HG02759 (cell line): Measurements from ENCODE around the gene PLCE1.

Experiments
- ATAC-seq: cut with Tn5 transposase; IDR thresholded peaks from one replicate; pipeline ENCODE4 v1.9.1; 2021; ENCODE audit warnings: mild to moderate bottlenecking, moderate library complexity; ENCODE audit not compliant: unreplicated experiment

The PLCE1 gene

DNA sequence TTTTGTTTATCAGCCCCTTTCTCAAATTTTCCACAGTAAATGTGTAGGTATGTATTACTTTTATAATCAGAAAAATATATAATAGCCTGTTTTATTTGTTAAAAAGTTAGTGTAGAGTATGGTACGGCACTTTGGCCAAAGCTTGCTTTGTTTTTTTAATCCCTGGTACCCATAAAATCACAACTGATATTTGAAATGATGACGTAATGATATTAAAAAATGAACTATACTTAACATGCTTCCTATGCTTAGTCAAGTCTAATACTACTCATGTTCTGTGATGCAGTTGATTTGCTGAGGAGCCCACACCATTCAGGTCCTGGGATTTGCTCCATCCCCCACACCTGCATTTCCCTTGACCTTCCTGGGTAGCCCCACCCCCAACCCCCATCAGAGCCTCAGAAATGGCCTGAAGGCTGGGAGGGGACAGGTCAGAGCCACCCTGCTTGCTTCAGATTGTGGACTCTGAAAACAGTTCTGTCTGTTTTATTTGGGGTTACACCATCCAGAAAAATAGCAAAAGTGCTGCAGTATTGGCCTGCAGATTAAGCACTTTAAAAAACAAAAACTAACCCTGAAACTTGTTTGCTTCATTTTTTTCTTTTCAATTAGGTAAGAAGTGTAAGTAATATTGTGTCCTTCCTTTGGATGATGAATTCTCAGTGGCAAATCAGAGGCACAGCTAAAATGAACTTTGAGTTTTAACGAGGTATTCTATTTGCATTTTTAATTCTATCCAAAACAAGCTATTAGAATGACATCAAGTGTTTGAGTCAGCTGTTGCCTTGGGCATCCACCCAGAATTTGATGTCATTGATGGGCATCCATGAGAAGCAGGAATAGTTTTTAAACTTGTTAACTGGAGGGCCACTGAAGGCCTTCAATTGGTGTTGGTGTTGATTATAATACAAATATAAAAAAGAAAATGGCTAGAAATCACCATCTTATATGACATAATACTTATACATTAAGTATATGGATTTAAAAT is 23.3 kb downstream of the PLCE1 start:
- no peak for ATAC-seq

DNA sequence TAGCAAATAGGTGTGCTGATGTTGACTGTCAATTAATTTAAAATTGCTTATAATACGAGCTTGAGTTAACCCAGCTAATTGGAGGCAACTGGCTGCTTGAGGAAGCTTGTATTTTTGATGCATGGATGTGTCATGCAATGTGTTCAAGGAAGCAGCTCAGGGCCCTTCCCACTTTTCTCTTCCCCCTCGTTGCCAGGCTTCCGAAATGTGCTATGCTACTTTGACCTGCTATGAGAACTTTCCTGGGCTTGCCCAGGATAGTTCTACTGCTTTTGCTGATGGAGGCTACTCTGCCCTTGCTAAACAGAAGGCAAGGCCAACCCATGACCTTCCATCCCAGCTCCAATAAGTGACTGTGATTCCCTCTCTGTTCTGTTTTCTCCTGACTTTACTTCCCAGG is 24.4 kb downstream of the PLCE1 start:
- ATAC-seq = no peak

DNA sequence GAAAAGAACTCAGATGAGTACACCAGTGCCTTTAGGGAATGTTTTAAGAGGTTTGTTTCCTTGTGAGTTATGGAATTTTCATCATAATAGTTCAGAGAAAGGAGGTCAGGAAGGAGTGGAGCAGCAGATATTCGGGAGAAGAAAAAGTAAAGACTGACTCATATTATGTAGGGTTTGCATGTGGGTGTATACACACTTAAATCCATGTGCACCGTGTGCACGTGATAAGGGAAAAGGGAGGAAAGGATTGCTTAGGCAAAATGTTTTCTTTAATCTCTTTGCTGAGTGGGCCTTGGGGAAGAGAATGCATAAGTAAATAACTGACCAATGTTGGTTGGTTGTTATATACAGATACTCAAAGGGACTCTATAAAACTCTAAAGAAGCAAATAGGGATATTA is 30.2 kb downstream of the PLCE1 start:
- ATAC-seq = no peak

DNA sequence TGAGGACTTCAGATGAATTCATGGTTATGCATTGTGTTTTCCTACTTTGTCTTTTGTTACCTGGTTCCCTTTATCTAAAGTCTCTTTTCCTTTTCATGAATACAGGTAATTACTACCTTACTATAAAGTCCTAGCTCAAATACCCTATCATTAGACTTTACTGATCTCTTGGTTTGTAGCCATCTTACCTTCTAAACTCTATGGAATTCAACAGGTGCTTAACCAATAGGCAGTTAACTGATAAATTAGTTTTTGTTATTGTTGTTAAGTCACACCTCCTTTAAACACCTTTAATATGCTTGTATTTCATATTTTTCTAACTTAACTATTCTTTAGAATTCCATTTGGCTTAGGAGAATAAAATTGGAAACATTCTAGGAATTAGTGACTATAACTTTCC is 30.7 kb downstream of the PLCE1 start:
- ATAC-seq = no peak

DNA sequence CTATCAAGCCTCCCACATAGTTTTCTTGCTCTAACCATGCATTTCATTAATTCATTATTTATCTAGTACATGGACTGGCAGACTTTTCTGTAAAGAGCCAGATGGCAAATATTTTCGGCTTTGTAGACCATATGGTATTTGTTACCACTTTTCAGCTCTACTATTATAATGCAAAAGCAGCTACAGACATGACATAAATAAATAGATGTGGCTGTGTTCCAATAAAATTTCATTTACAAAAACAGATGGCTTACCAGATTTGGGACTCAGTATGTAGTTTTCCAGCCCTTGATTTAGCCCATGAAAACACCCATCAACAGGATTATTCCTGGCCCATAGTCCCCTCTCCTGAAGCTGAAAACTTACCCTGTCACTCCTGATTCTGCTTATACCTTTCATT is 32.1 kb downstream of the PLCE1 start:
- ATAC-seq = no peak

DNA sequence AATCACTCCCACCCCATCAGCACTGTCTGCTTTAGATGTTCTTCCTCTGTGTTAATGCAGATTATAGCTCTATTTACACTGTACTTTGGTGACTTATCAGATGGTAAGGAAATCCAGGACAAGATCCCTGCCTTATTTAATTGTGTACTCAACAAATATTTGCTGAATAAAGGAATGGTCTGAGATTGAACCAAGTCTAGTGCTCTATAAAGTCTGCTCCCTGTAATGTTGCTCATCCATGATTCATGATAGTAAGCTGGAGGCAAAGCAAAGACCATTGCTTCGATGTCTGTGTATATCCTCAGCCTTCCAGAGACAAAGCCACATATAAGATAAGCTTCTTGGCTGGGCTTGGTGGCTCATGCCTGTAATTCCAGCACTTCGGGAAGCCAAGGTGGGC is 33.5 kb downstream of the PLCE1 start:
- ATAC-seq = no peak

DNA sequence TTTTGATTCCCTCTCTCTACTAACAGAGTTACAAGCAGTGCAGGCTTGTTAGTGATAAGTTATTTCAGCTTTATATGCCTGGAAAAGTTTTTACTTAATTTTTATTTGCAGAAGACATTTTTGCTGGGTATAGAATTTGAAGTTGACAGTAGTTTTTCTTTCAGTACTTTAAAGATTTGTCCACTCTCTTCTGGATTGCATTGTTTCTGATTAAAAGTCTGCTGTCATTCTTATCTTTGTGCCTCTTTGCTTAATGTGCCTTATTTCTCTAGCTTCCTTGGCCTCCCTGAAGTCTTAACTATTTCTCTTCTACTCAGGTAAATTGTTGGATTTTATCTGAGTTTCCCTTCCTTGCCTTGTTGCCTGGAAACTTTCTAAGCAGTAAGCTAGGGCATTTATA is 36.2 kb downstream of the PLCE1 start:
- no peak for ATAC-seq

DNA sequence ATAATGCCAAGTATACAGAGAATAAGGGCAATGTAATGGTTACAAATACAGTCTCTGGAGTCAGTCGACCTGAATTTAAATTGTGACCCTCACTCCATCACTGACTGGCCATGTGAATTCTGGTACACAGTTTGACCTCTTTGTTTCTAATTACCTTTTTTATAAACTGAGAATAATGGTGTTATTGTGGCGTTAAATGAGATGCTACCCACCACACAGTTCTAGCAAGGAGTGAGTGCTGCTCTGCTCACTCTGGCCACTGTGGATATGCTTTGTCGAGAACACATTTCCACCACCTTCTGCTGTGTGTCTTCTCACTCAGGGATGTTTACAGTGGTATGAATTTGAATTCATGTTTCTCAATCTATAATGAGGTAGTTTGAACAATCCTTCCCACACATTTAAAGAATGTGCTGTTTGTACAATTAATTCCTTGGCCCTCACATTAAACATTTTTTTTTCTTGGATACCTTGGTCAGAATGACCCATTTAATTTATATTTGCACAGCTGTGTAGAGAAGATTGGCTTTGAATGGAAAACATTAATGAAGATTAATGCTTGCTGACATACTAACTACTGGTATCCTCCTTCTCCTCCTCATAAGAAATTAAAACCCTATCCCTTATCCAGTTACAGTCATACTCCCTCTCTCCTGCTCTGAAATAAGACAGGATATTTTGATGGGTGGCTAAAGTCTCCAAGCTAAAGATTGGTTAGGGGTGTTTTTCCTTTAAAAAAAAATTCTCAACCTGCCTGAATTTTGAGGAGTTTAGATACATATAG is 42.4 kb downstream of the PLCE1 start:
- ATAC-seq = no peak

DNA sequence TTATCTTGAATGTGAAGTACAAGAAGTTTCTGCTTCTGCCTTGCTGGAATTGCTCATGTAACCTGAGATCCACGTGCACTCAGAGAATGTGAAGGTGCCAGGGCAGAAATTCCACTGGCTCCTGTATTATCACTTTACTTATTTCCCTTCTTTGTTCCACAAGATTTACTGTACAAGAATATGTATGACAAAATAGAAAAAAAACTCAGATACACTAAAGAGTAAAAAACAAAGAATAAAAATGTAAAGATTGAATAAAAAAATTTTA is 43.0 kb downstream of the PLCE1 start:
- ATAC-seq = no peak

DNA sequence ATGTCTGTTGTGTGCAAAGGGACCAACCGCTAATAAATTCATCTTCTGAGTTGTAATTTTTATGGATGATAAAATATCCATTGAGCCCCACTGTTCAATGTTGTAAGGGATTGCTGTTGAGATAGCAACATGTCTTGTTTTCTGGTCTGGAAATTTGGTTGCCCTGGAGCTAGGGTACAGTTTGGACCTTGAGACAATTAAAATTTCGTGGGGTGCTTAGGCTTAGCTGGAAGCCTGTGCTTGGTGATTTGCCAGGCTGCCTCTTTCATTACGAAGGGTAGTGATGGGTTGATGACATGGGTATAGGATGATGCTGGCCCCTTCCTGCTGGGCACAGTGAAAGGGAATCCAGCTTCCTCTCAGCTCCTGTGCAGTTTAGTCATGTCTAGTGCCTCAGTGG is 43.6 kb downstream of the PLCE1 start:
- no peak for ATAC-seq

DNA sequence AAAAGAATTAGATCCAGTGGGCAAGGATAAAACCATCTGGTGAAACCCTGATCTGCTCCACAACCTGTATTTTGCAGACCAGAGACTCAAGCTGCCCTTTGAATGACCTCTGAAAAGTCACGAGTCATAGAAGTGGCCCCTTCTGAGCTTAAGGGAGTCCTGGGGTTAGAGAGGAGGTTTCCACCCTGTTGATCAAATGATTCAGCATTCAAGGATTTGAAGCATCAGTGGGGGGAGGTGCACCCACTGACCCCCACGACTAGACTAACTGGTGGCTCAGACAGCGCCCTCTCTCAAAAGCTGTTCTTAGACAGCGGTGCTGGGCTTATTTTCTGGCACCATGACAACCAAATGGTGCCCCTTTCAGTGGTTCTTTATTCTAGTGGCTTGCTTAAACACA is 44.3 kb downstream of the PLCE1 start:
- no peak for ATAC-seq

DNA sequence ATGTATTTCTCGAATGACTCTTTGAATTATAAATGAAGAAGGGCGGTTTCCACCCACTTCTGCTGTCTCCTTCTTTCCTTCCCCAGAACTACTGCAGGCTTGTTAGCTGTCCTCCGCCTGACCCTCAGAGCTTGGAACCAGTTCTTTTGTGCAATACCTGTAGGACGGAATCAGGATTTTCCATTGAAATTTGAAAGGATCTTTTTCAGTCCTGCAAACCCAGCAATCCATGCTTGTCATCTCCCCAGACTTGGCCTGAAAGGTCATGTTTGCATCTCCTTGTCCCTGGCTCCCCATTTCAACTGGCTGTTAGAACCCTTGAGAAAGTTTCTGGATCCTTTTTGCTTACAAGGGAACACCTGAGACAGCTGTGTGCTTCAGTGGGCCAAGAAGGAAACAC is 47.5 kb downstream of the PLCE1 start:
- ATAC-seq = no peak

DNA sequence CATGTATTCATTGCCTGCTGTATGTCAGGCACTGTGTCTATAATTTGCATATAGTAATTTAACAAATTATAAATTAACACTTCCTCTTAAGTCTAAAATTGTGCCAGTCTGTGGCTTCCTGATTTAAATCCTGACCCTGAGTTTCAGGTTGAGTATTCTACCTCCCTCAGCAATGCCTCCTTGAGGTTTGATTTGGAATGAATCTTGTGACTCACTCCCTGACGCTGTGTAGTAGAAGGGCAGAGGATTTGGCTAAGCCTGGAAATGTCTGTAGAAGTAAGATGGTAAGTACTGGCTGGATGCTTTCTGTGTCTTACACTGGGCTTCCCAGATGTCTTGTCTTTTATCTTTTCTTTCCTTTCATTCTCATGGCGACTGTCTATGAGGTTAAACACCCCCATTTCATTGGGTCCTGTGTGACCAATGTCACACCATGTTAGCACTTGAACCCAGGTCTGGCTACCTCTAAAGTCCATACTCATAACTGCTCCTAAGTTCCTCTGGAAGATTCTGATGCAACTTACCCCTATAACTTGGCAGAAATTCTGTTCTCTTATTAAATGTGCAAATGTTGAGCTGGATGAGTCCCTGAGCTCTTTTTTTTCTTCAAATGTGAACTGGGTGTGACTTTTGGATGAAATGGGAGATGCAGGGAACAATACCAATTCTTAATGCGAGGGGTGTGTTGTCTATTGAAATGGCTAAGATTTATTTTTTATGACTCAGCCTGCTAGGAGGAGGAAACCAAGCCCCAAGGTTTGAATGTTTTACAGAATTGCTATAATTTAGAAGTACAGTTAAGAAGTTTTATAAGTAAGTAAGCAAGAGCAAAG is 48.5 kb downstream of the PLCE1 start:
- no peak for ATAC-seq

DNA sequence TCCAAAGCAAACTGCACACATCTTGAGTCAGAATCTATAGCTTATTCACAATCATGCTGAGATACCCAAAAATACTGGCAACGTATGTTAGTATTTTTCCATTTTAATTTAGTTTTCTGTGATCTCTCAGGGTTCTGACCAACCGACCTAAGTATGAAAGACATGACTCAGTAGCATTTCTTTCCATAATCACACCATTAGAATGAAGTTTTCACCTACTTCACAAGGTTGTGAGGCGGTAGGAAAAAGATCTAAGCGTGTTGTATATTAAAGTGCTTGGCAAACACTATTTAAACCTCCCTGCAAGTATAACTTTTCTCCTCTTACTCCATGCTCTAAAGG is 49.1 kb downstream of the PLCE1 start:
- no peak for ATAC-seq
